AG09309 (cell line): ENCODE results near the gene ESRP2.

Source experiments
- DNase-seq: peaks from one replicate; pipeline ENCODE4 v3.0.0-alpha.2; 2010; ENCODE audit warnings: low read depth
- H3K4me3 ChIP-seq: 2 replicates; pipeline ENCODE4 v1.5.1; 2011; ENCODE audit warnings: mild to moderate bottlenecking, low read depth, low read length, moderate library complexity; ENCODE audit not compliant: control insufficient read depth
- CTCF ChIP-seq: IDR thresholded peaks from 2 replicates; pipeline ENCODE4 v1.5.1; 2011; ENCODE audit warnings: mild to moderate bottlenecking, low read depth, low read length, inconsistent platforms; ENCODE audit not compliant: insufficient read depth, control insufficient read depth; ENCODE audit errors: missing control alignments

ESRP2 gene

GRCh38 chr16:68246666-68247065 is 10.7 kb upstream of the ESRP2 start:
- no peak for TF ChIP-seq CTCF
- no peak overlapping the region for H3K4me3 ChIP-seq
- no peak for DNase-seq

GRCh38 chr16:68246121-68246520 is 10.2 kb upstream of the ESRP2 start:
- no peak for TF ChIP-seq CTCF
- no peak for DNase-seq
- H3K4me3 ChIP-seq = peak overlapping the region; percentile 96

- no peak for TF ChIP-seq CTCF
- peak; percentile 78 for DNase-seq
- peak within 1 kb of the TSS; percentile 96 for H3K4me3 ChIP-seq
These were observed 9.3 kb upstream of the ESRP2 start, which contains the start of gene PLA2G15 for GRCh38 chr16:68244903-68245853. Gene PLA2G15, plus strand, starts transcription at chr16:68245373. Its CDS starts 54 bp downstream, at chr16:68245427.

- no peak for TF ChIP-seq CTCF
- DNase-seq = no peak
- peak overlapping the region; percentile 96 for H3K4me3 ChIP-seq
These were observed 8.6 kb upstream of the ESRP2 start for GRCh38 chr16:68244481-68244902.

- H3K4me3 ChIP-seq = no peak overlapping the region
- no peak for DNase-seq
- TF ChIP-seq CTCF = no peak
These were observed 7.3 kb upstream of the ESRP2 start for GRCh38 chr16:68242926-68243858.

- H3K4me3 ChIP-seq = no peak overlapping the region
- DNase-seq = no peak
- TF ChIP-seq CTCF = no peak
These were observed 6.2 kb upstream of the ESRP2 start for GRCh38 chr16:68242085-68242484.
